Liver (tissue), 3 donors: ENCODE results near the gene NDST1.

ENCODE experiments used
- GABPA ChIP-seq, 2 donors: IDR thresholded peaks in 1 of 2; conservative IDR thresholded peaks in 1 of 2; 2 replicates each; pipeline ENCODE4 v1.6.1; 2016; ENCODE audit warnings: antibody characterized with exemption in 2 of 2, mild to moderate bottlenecking in 1 of 2, moderate library complexity in 1 of 2
- HNF4G ChIP-seq: IDR thresholded peaks from 2 replicates; pipeline ENCODE4 v1.6.1; 2016; ENCODE audit warnings: antibody characterized with exemption
- MAX ChIP-seq: IDR thresholded peaks from 2 replicates; pipeline ENCODE4 v1.6.1; 2016; ENCODE audit warnings: antibody characterized with exemption
- RAD21 ChIP-seq, 2 donors: IDR thresholded peaks; 2 replicates each; pipeline ENCODE4 v1.6.1; 2016; ENCODE audit warnings: antibody characterized with exemption in 2 of 2, mild to moderate bottlenecking in 2 of 2
- RXRA ChIP-seq, 2 donors: IDR thresholded peaks; 2 replicates each; pipeline ENCODE4 v1.6.1; 2017 to 2018; ENCODE audit warnings: antibody characterized with exemption in 2 of 2, mild to moderate bottlenecking in 1 of 2
- SP1 ChIP-seq: IDR thresholded peaks from 2 replicates; pipeline ENCODE4 v1.6.1; 2018; ENCODE audit warnings: antibody characterized with exemption, mild to moderate bottlenecking
- TAF1 ChIP-seq: conservative IDR thresholded peaks from 2 replicates; pipeline ENCODE4 v1.6.1; 2016; ENCODE audit warnings: antibody characterized with exemption, mild to moderate bottlenecking
- YY1 ChIP-seq: IDR thresholded peaks from 2 replicates; pipeline ENCODE4 v1.6.1; 2016; ENCODE audit warnings: antibody characterized with exemption, mild to moderate bottlenecking
- ZBTB33 ChIP-seq: IDR thresholded peaks from 2 replicates; pipeline ENCODE4 v1.6.1; 2016; ENCODE audit warnings: antibody characterized with exemption
- TF ChIP-seq, protein P1 (sequence below): fragments of 150-350 bp; IDR thresholded peaks from 2 replicates; pipeline ENCODE4 v1.5.1; 2017; ENCODE audit warnings: improper control_type of control experiment, low read depth, low read length; ENCODE audit not compliant: missing input control
- TF ChIP-seq, protein P2 (sequence below): IDR thresholded peaks from 2 replicates; pipeline ENCODE4 v1.6.1; 2016; ENCODE audit warnings: antibody characterized with exemption, mild to moderate bottlenecking
- donor health status: healthy.
- donor health status: healthy.

- TF ChIP-seq, protein P1, sequence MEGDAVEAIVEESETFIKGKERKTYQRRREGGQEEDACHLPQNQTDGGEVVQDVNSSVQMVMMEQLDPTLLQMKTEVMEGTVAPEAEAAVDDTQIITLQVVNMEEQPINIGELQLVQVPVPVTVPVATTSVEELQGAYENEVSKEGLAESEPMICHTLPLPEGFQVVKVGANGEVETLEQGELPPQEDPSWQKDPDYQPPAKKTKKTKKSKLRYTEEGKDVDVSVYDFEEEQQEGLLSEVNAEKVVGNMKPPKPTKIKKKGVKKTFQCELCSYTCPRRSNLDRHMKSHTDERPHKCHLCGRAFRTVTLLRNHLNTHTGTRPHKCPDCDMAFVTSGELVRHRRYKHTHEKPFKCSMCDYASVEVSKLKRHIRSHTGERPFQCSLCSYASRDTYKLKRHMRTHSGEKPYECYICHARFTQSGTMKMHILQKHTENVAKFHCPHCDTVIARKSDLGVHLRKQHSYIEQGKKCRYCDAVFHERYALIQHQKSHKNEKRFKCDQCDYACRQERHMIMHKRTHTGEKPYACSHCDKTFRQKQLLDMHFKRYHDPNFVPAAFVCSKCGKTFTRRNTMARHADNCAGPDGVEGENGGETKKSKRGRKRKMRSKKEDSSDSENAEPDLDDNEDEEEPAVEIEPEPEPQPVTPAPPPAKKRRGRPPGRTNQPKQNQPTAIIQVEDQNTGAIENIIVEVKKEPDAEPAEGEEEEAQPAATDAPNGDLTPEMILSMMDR = no peak
- TF ChIP-seq GABPA (IDR thresholded peaks at IDR 0.05 in 1 of 2, conservative IDR thresholded peaks at IDR 0.05 in 1 of 2) (no peak), MAX (no peak), RAD21 (IDR thresholded peaks at IDR 0.05) (no peak), ZBTB33 (no peak), RXRA (IDR thresholded peaks at IDR 0.05) (no peak), HNF4G (no peak), TAF1 (no peak), SP1 (no peak), YY1 (no peak)
- TF ChIP-seq, protein P2, sequence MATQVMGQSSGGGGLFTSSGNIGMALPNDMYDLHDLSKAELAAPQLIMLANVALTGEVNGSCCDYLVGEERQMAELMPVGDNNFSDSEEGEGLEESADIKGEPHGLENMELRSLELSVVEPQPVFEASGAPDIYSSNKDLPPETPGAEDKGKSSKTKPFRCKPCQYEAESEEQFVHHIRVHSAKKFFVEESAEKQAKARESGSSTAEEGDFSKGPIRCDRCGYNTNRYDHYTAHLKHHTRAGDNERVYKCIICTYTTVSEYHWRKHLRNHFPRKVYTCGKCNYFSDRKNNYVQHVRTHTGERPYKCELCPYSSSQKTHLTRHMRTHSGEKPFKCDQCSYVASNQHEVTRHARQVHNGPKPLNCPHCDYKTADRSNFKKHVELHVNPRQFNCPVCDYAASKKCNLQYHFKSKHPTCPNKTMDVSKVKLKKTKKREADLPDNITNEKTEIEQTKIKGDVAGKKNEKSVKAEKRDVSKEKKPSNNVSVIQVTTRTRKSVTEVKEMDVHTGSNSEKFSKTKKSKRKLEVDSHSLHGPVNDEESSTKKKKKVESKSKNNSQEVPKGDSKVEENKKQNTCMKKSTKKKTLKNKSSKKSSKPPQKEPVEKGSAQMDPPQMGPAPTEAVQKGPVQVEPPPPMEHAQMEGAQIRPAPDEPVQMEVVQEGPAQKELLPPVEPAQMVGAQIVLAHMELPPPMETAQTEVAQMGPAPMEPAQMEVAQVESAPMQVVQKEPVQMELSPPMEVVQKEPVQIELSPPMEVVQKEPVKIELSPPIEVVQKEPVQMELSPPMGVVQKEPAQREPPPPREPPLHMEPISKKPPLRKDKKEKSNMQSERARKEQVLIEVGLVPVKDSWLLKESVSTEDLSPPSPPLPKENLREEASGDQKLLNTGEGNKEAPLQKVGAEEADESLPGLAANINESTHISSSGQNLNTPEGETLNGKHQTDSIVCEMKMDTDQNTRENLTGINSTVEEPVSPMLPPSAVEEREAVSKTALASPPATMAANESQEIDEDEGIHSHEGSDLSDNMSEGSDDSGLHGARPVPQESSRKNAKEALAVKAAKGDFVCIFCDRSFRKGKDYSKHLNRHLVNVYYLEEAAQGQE = no peak
Observed at GRCh38 chr5:150502847-150503246, 5.1 kb upstream of the NDST1 start.
